ENCODE results near the gene LIX1. TPM values are rescaled to one million over a fixed set of nuclear protein-coding genes. Genes with fewer than 3 reads are reported as not detected.

Gene LIX1
- total and polyA plus RNA-seq, 2 of the 8 experiments (the other 6 are each of a cell fraction or from before 2014, with no cell fraction given): 0.26 to 0.45 TPM

DNA sequence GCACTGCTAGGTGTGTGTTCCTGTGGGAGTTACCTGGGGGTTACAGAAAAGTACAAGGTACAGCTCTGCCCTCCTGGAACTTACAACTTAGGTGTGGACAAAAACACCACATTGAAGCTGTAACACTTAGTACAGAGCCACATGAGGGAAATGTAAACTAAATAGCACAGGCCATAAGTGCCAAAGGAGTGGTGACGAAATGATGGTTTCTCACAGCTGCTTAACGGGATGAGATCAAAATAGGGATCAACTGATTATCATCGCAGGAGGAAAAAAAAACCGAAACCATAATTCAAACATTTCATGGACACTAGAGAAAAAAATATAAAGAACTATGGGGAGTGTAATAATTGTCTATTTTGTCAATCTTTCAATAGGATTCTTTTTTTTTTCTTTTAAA is 5.9 kb downstream of the LIX1 start:
- Histone ChIP-seq H3K9me3 (ENCODE audit: insufficient read depth in 2 of 2, low read depth in 1 of 2, low read length in 1 of 2) (no peaks in the 10 kb centered on the region), H3K23me2 (ENCODE audit: low read depth, low read length) (no peaks in the 10 kb centered on the region; the same call in 1 of the 2 replicates), H4K5ac (ENCODE audit: insufficient read length, low read depth, low read length) (no peak overlapping the region), H3K4ac (replicated peaks; ENCODE audit: insufficient read length, low read depth, low read length) (no peak overlapping the region), H3K79me1 (ENCODE audit: low read depth, low read length) (no peaks in the 10 kb centered on the region), H3K4me1 (replicated peaks in 1 of 4; ENCODE audit: control insufficient read depth in 3 of 4, insufficient read depth in 4 of 4, low read length in 3 of 4) (peaks cover 0 to 10% (median 8%) of the 10 kb centered on the region in 4 experiments; a peak in 3 of 7 replicates), H2AFZ (ENCODE audit: low read length) (no peak overlapping the region), H3K4me2 (ENCODE audit: insufficient read depth in 1 of 2, low read depth in 2 of 2, low read length in 2 of 2) (no peak overlapping the region), H3K27ac (ENCODE audit: low read depth, low read length) (no peak overlapping the region), H2BK12ac (ENCODE audit: low read depth, low read length) (no peak overlapping the region), H3K9ac (replicated peaks in 1 of 4; ENCODE audit: extremely low read depth in 1 of 4, low read depth in 3 of 4, low read length in 3 of 4) (no peak overlapping the region), H4K20me1 (replicated peaks in 1 of 2; ENCODE audit: control insufficient read depth in 1 of 2, insufficient read depth in 2 of 2, low read length in 2 of 2) (no peaks in the 10 kb centered on the region), H3K36me3 (ENCODE audit: control insufficient read depth in 2 of 4, insufficient read depth in 4 of 4, low read length in 3 of 4) (no peaks in the 10 kb centered on the region), H4K91ac (replicated peaks; ENCODE audit: insufficient read length, low read length) (no peak overlapping the region), H3K79me2 (ENCODE audit: control insufficient read depth in 1 of 2, insufficient read depth in 2 of 2, low read length in 2 of 2) (no peaks in the 10 kb centered on the region), H2BK120ac (replicated peaks; ENCODE audit: low read depth, low read length) (no peak overlapping the region), H3K56ac (replicated peaks; ENCODE audit: insufficient read length, low read depth, low read length) (no peak overlapping the region), H3K18ac (ENCODE audit: extremely low read depth, low read length) (no peak overlapping the region), H3K27me3 (replicated peaks in 1 of 4; ENCODE audit: control insufficient read depth in 3 of 4, extremely low read depth in 1 of 4, insufficient read depth in 3 of 4, low read length in 3 of 4) (no peaks in the 10 kb centered on the region), H2BK20ac (ENCODE audit: low read length) (no peak overlapping the region), H2BK5ac (ENCODE audit: low read depth, low read length) (no peak overlapping the region), H4K8ac (ENCODE audit: extremely low read depth, insufficient read depth, low read length) (no peak overlapping the region), H3K4me3 (ENCODE audit: extremely low read depth in 1 of 4, insufficient read depth in 2 of 4, low read depth in 3 of 4, low read length in 4 of 4) (no peak overlapping the region), H2BK15ac (ENCODE audit: low read length) (no peak overlapping the region), H2AK5ac (ENCODE audit: low read depth, low read length) (no peak overlapping the region), H3K14ac (ENCODE audit: insufficient read length) (no peak overlapping the region), H3K23ac (ENCODE audit: insufficient read length) (no peak overlapping the region)
- ChIA-PET CTCF (ENCODE audit: partially characterized antibody) (interaction anchor here (1.1 to 2.5 kb wide), 4 partner anchors 9 to 268 kb away, joined by 3 to 9 read pairs (median 6); no protein-coding TSS in a partner anchor), POLR2A (ENCODE audit: partially characterized antibody) (no interaction called here)
- WGBS, 2 experiments (ENCODE audit: extremely low coverage in 1 of 2, insufficient coverage in 1 of 2, insufficient read length in 1 of 2, insufficient replicate concordance in 2 of 2, low coverage in 1 of 2, low lambda C conversion rate in 2 of 2, missing lambda C conversion rate in 1 of 2): 91% methylated on average over 4 of the region's 4 CpGs; no CpG with 5 or more reads in 1 of the 2 experiments
- DNase-seq (ENCODE audit: low read depth in 1 of 2, low spot score in 2 of 2): no peak
- no peak for FAIRE-seq
- TF ChIP-seq CTBP2 (IDR thresholded peaks at IDR 0.05; ENCODE audit: borderline replicate concordance, insufficient read depth, insufficient read length, low read length) (no peak), KDM5A (IDR thresholded peaks at IDR 0.05; ENCODE audit: low read length) (no peak), FOSL1 (IDR thresholded peaks at IDR 0.05; ENCODE audit: insufficient read depth, low read depth, low read length) (no peak), CHD1 (IDR thresholded peaks at IDR 0.05; ENCODE audit: low read depth, low read length) (no peak), RNF2 (IDR thresholded peaks at IDR 0.05; ENCODE audit: borderline replicate concordance, low read depth, low read length, missing control alignments, poor library complexity, severe bottlenecking) (no peak), HDAC6 (IDR thresholded peaks at IDR 0.05; ENCODE audit: low read depth, low read length) (no peak), ASH2L (IDR thresholded peaks at IDR 0.05; ENCODE audit: low read length) (no peak), POLR2AphosphoS5 (IDR thresholded peaks at IDR 0.05; ENCODE audit: low read depth, low read length) (no peak), TEAD4 (IDR thresholded peaks at IDR 0.05; ENCODE audit: low read depth, low read length) (no peak), RBBP5 (IDR thresholded peaks at IDR 0.05; ENCODE audit: borderline replicate concordance, low read depth, low read length) (no peak)
- TF ChIP-seq, protein P1, sequence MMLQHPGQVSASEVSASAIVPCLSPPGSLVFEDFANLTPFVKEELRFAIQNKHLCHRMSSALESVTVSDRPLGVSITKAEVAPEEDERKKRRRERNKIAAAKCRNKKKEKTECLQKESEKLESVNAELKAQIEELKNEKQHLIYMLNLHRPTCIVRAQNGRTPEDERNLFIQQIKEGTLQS (IDR thresholded peaks at IDR 0.05; ENCODE audit: insufficient read depth, low read depth, low read length): no peak
